ENCODE data around the gene NUDC.
A peak's percentile ranks its signal among the peaks of the same experiment; 100 is the strongest.

Gene NUDC

GRCh38 chr1:26957306-26957705, 35.8 kb downstream of the NUDC start:
- DNase-seq (ENCODE audit: low spot score in 2 of 2): no peak
- Mint-ChIP-seq H3K27ac (no peak overlapping the region), H3K4me1 (peaks cover 6% of the 10 kb centered on the region), H3K4me3 (no peak overlapping the region), H3K36me3 (no peaks in the 10 kb centered on the region), H3K9me3 (no peaks in the 10 kb centered on the region)
- ATAC-seq: no peak

GRCh38 chr1:26959270-26959669, 37.7 kb downstream of the NUDC start:
- no peaks in the 10 kb centered on the region for H3K9me3 Mint-ChIP-seq
- no peak for DNase-seq (ENCODE audit: low spot score in 2 of 2)
- no peak overlapping the region for H3K27ac Mint-ChIP-seq
- peaks cover 6% of the 10 kb centered on the region for H3K4me1 Mint-ChIP-seq
- no peaks in the 10 kb centered on the region for H3K36me3 Mint-ChIP-seq
- no peak for ATAC-seq
- peak overlapping the region; percentile 70 for H3K4me3 Mint-ChIP-seq

- H3K9me3 Mint-ChIP-seq: no peaks in the 10 kb centered on the region
- ATAC-seq (peak; percentile 78), DNase-seq (ENCODE audit: low spot score in 2 of 2) (peak in 1 of 2 donors; percentile 55)
- H3K4me3 Mint-ChIP-seq: peak within 1 kb of the TSS; percentile 70
- no peaks in the 10 kb centered on the region for H3K36me3 Mint-ChIP-seq
- peak within 1 kb of the TSS; percentile 77 for H3K27ac Mint-ChIP-seq
- H3K4me1 Mint-ChIP-seq: peaks cover 6% of the 10 kb centered on the region
Measured at GRCh38 chr1:26959722-26960624, 38.4 kb downstream of the NUDC start, which contains the start of gene KDF1. KDF1 (minus strand) TSS chr1:26960468; CDS start chr1:26952380, 8,088 bp downstream.

GRCh38 chr1:26960625-26960966, 39.1 kb downstream of the NUDC start:
- ATAC-seq: no peak
- peak overlapping the region; percentile 70 for H3K4me3 Mint-ChIP-seq
- H3K27ac Mint-ChIP-seq: peak overlapping the region; percentile 77

DNA sequence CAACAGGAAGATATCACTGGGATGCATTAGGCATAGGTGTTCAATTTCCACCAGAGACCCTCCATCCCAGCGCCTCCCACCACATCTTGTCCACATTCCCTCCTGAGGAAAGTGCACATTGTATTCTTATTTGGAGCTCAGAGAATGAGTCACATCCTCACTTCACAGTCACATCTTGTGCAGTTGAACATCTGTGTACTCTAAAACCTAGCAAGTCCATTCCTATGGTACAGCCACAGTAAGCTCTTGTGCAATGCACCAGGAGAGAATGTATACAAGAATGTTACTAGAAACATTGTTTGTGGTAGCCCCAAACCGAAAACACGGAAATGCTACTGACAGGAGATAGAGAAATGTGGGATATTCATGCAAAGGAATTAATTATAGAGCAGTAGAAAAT, 40.3 kb downstream of the NUDC start:
- Mint-ChIP-seq H3K4me3 (no peak overlapping the region), H3K36me3 (no peaks in the 10 kb centered on the region), H3K4me1 (peaks cover 6% of the 10 kb centered on the region), H3K27ac (no peak overlapping the region), H3K9me3 (no peaks in the 10 kb centered on the region)
- ATAC-seq: no peak
- no peak for DNase-seq (ENCODE audit: low spot score in 2 of 2)

More at GRCh38 chr1:26960625-26960966, 39.1 kb downstream of the NUDC start:
- H3K36me3 Mint-ChIP-seq: no peaks in the 10 kb centered on the region
- H3K4me1 Mint-ChIP-seq: peaks cover 6% of the 10 kb centered on the region
- DNase-seq (ENCODE audit: low spot score in 2 of 2): no peak
- H3K9me3 Mint-ChIP-seq: no peaks in the 10 kb centered on the region

DNA sequence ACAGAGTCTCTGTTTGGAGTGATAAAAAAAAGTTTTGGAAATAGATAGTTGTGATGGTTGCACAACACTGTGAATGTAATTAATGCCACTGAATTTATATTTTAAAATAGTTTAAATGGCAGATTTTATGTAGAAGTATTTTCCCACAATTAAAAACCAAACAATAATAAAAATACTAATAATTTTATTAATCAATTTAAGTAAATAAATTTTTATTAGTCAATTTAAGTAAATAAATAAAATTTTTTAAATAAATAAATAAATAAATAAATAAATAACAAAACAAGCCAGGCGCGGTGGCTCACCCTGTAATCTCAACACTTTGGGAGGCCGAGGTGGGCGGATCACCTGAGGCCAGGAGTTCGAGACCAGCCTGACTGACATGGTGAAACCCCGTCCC, 43.7 kb downstream of the NUDC start:
- DNase-seq (ENCODE audit: low spot score in 2 of 2): no peak

GRCh38 chr1:26965628-26966027, 44.1 kb downstream of the NUDC start:
- ATAC-seq (no peak), DNase-seq (ENCODE audit: low spot score in 2 of 2) (no peak)
- Mint-ChIP-seq H3K27ac (no peak overlapping the region), H3K4me3 (no peak overlapping the region), H3K9me3 (no peaks in the 10 kb centered on the region), H3K4me1 (peaks cover 3% of the 10 kb centered on the region), H3K36me3 (no peaks in the 10 kb centered on the region)

More for the DNA sequence above, 43.7 kb downstream of the NUDC start:
- peaks cover 6% of the 10 kb centered on the region for H3K4me1 Mint-ChIP-seq
- no peak overlapping the region for H3K4me3 Mint-ChIP-seq
- no peak overlapping the region for H3K27ac Mint-ChIP-seq
- H3K36me3 Mint-ChIP-seq: no peaks in the 10 kb centered on the region
- no peak for ATAC-seq
- no peaks in the 10 kb centered on the region for H3K9me3 Mint-ChIP-seq

- H3K27ac Mint-ChIP-seq: no peak overlapping the region
- DNase-seq (ENCODE audit: low spot score in 2 of 2): no peak
- no peak overlapping the region for H3K4me3 Mint-ChIP-seq
- H3K4me1 Mint-ChIP-seq: peaks cover 9% of the 10 kb centered on the region
- ATAC-seq: no peak
- no peaks in the 10 kb centered on the region for H3K9me3 Mint-ChIP-seq
- no peaks in the 10 kb centered on the region for H3K36me3 Mint-ChIP-seq
Measured at GRCh38 chr1:26970810-26971209, 49.3 kb downstream of the NUDC start.

DNA sequence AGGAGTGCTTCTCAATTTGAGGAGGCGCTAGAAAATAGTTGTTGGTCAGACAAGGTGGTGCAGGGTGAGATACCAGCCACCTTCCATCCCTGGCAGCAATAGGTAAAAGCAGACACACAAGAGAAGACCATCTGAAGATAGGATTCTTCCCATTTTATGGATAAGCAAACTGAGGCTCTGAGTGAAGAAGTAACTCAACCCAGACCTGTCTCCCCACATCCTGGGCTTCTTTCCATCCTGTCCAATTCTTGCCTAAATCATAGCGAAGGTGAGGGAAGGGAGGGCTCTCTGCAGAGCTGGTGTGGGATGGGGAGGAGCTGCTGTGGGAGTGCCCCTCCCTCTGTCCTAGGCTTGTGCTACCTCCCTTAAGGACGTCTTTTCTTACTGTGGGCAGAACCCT, 50.0 kb downstream of the NUDC start:
- DNase-seq (ENCODE audit: low spot score in 2 of 2) (no peak), ATAC-seq (no peak)
- H3K27ac Mint-ChIP-seq: no peak overlapping the region
- H3K36me3 Mint-ChIP-seq: no peaks in the 10 kb centered on the region
- H3K4me1 Mint-ChIP-seq: peaks cover 9% of the 10 kb centered on the region
- no peak overlapping the region for H3K4me3 Mint-ChIP-seq
- no peaks in the 10 kb centered on the region for H3K9me3 Mint-ChIP-seq

DNA sequence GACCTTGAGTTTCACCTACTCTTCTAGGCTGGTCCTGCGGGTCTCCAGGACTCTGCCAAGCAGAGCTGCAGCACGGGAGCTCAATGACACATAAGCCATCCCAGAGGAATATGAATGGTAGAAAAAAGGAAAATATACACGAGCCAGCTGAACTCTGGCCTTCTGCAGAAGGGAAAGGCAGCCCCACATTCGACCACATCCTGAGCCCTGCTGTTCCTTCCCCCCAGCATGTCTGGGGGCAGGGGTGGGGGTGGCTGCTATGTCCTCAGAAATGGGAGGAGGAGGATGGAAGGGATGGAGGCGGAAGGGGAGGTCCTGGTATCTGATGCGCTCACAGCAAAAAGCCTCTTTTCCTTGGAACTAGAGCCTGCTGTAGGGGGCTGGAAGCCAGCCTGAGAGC, 50.8 kb downstream of the NUDC start:
- ATAC-seq: no peak
- no peaks in the 10 kb centered on the region for H3K9me3 Mint-ChIP-seq
- DNase-seq (ENCODE audit: low spot score in 2 of 2): no peak
- H3K36me3 Mint-ChIP-seq: no peaks in the 10 kb centered on the region
- peak overlapping the region; percentile 15 for H3K27ac Mint-ChIP-seq
- H3K4me3 Mint-ChIP-seq: no peak overlapping the region
- H3K4me1 Mint-ChIP-seq: peaks cover 9% of the 10 kb centered on the region

GRCh38 chr1:26972821-26973220, 51.3 kb downstream of the NUDC start:
- Mint-ChIP-seq H3K9me3 (no peaks in the 10 kb centered on the region), H3K27ac (peak overlapping the region; percentile 15), H3K4me3 (no peak overlapping the region), H3K4me1 (peaks cover 9% of the 10 kb centered on the region), H3K36me3 (no peaks in the 10 kb centered on the region)
- DNase-seq (ENCODE audit: low spot score in 2 of 2) (no peak), ATAC-seq (no peak)

- Mint-ChIP-seq H3K4me1 (peaks cover 8% of the 10 kb centered on the region), H3K9me3 (no peaks in the 10 kb centered on the region), H3K27ac (no peak overlapping the region), H3K4me3 (no peak overlapping the region), H3K36me3 (no peaks in the 10 kb centered on the region)
- DNase-seq (ENCODE audit: low spot score in 2 of 2) (no peak), ATAC-seq (no peak)
Measured at GRCh38 chr1:26976621-26977510, 55.3 kb downstream of the NUDC start.

DNA sequence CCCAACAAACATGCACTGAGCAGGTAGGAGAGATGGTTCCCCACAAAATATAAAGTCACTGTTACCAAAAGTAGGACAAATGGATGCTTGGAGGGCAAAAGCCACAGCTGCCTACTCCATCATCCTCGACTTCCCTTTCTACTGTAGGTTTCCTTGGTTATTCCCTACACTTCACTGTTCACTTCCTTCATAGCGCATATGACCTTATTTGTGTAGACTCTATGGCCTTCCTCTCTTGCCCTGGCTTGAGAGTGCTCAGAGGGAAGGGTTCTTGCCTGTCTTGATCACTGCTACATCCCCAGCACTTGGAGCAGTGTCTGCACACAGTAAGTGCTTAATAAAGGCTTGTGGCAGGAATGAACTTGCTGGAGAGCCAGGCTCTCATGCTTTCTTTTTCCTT, 57.4 kb downstream of the NUDC start:
- Mint-ChIP-seq H3K4me1 (no peaks in the 10 kb centered on the region), H3K36me3 (no peaks in the 10 kb centered on the region), H3K4me3 (no peak overlapping the region), H3K27ac (no peak overlapping the region), H3K9me3 (no peaks in the 10 kb centered on the region)
- ATAC-seq: no peak
- DNase-seq (ENCODE audit: low spot score in 2 of 2): no peak

GRCh38 chr1:26981146-26981846, 59.8 kb downstream of the NUDC start:
- no peak overlapping the region for H3K4me3 Mint-ChIP-seq
- no peak for ATAC-seq

GRCh38 chr1:26983863-26984262, 62.3 kb downstream of the NUDC start:
- Mint-ChIP-seq H3K4me1 (no peaks in the 10 kb centered on the region), H3K4me3 (no peak overlapping the region)

More at GRCh38 chr1:26981146-26981846, 59.8 kb downstream of the NUDC start:
- Mint-ChIP-seq H3K27ac (no peak overlapping the region), H3K4me1 (no peaks in the 10 kb centered on the region), H3K9me3 (no peaks in the 10 kb centered on the region), H3K36me3 (no peaks in the 10 kb centered on the region)
- no peak for DNase-seq (ENCODE audit: low spot score in 2 of 2)

More at GRCh38 chr1:26983863-26984262, 62.3 kb downstream of the NUDC start:
- Mint-ChIP-seq H3K9me3 (no peaks in the 10 kb centered on the region), H3K27ac (no peak overlapping the region), H3K36me3 (no peaks in the 10 kb centered on the region)
- no peak for ATAC-seq
- no peak for DNase-seq (ENCODE audit: low spot score in 2 of 2)
